ENCODE data around the gene CUL4A.

CUL4A gene

GRCh38 chr13:113216254-113217048 lies 7.0 kb downstream of the CUL4A start:
- Mint-ChIP-seq H3K36me3 (ENCODE audit: low read depth) (peaks cover 34% of the 10 kb centered on the region), H3K9me3 (no peaks in the 10 kb centered on the region), H3K4me3 (no peak overlapping the region), H3K4me1 (peaks cover 18% of the 10 kb centered on the region), H3K27ac (no peak overlapping the region), H3K27me3 (ENCODE audit: low read depth, poor library complexity) (no peaks in the 10 kb centered on the region)
- peak; percentile 20 for DNase-seq
- no peak for TF ChIP-seq CTCF (IDR thresholded peaks at IDR 0.05)

DNA sequence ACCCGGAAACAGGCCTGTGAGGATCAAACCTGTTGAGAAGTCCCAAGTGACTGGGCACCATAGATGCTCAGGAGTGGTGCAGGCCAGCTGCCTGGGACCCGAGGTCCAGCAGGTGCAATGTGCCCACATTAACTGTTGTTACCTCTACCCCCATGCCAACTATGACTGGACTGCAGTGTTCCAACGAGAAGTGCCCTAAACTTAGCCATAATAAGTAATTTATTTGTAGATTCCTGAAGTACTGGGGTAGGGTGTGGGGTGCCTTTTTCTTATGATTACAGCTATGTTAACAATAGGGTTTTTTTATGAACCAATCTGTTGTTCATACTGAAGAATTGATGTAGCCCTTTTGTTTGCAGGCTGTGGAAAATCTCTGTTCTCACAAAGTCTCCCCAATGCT lies 9.2 kb downstream of the CUL4A start:
- TF ChIP-seq CTCF (IDR thresholded peaks at IDR 0.05), result no peak
- no peaks in the 10 kb centered on the region for H3K9me3 Mint-ChIP-seq
- peaks cover 5% of the 10 kb centered on the region for H3K4me1 Mint-ChIP-seq
- H3K4me3 Mint-ChIP-seq, result no peak overlapping the region
- DNase-seq, result no peak
- no peaks in the 10 kb centered on the region for H3K27me3 Mint-ChIP-seq (ENCODE audit: low read depth, poor library complexity)
- peaks cover 40% of the 10 kb centered on the region for H3K36me3 Mint-ChIP-seq (ENCODE audit: low read depth)
- no peak overlapping the region for H3K27ac Mint-ChIP-seq

DNA sequence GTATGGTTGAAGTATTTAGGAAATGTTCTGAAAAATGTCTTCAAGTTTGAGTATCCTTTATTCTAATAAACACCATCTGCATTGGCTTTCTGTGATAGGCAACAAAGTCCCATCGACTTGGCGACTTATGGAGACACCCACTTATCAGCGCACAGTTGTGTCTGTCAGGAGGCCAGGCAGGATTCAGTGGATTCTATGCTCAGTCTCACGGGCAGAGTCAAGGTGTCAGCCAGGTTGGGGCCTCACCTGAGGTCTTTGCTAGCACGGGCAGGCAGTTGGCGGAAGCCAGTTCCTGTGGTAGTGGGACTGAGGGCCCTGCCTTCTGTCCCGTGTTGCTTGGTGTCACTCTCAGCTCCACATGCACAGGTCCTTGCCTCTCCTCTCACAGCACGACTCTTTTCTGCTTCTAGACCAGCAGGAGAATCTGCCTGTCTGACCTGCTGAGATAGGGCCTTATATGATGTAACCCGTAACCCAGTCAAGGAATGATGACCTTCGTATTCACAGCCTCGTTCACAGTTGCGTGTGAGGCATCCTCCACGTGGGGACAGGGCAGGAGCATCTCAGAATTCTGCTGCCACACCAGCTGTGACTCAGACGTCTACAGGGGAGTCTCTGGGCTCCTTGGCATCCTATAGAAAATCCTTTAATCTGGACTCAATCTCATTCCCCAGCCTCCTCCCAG lies 10.0 kb downstream of the CUL4A start:
- Mint-ChIP-seq H3K4me1 (no peaks in the 10 kb centered on the region), H3K27me3 (ENCODE audit: low read depth, poor library complexity) (no peaks in the 10 kb centered on the region), H3K9me3 (no peaks in the 10 kb centered on the region), H3K36me3 (ENCODE audit: low read depth) (peaks cover 41% of the 10 kb centered on the region), H3K27ac (no peak overlapping the region), H3K4me3 (no peak overlapping the region)
- DNase-seq, result no peak
- TF ChIP-seq CTCF (IDR thresholded peaks at IDR 0.05), result no peak

DNA sequence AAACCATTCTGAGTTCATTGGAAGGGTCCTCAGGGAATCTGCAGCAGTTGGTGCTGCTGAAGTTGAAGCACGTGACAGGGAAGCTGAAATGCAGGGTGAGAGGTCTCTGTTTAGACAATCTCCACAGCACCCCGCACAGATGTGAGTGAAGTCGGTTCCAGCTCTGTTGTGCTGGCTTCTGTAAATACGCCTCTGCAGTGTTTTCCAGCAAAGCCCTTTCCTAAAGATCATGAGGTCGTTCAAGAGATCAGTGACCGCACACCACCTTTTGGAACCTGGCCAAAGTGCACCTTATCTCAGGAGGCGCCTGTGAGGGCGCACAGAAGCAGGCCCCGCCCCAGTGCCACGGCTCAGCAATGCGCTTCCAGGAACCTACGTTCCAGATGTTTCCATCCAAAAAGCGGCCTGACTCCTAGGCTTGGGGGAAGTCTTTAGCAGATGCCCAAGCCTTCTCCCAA lies 10.8 kb downstream of the CUL4A start:
- TF ChIP-seq CTCF (IDR thresholded peaks at IDR 0.05), result no peak
- peak overlapping the region; percentile 52 for H3K27ac Mint-ChIP-seq
- H3K36me3 Mint-ChIP-seq (ENCODE audit: low read depth), result peaks cover 49% of the 10 kb centered on the region
- no peaks in the 10 kb centered on the region for H3K27me3 Mint-ChIP-seq (ENCODE audit: low read depth, poor library complexity)
- no peaks in the 10 kb centered on the region for H3K4me1 Mint-ChIP-seq
- no peak overlapping the region for H3K4me3 Mint-ChIP-seq
- no peaks in the 10 kb centered on the region for H3K9me3 Mint-ChIP-seq
- DNase-seq, result no peak

GRCh38 chr13:113220877-113221276 lies 11.5 kb downstream of the CUL4A start:
- Mint-ChIP-seq H3K36me3 (ENCODE audit: low read depth) (peaks cover 51% of the 10 kb centered on the region), H3K27ac (no peak overlapping the region)

More at GRCh38 chr13:113220877-113221276, 11.5 kb downstream of the CUL4A start:
- H3K4me3 Mint-ChIP-seq, result no peak overlapping the region
- H3K9me3 Mint-ChIP-seq, result no peaks in the 10 kb centered on the region
- TF ChIP-seq CTCF (IDR thresholded peaks at IDR 0.05), result no peak
- H3K4me1 Mint-ChIP-seq, result no peaks in the 10 kb centered on the region
- DNase-seq, result no peak
- no peaks in the 10 kb centered on the region for H3K27me3 Mint-ChIP-seq (ENCODE audit: low read depth, poor library complexity)

Data from nephron progenitor cell (in vitro differentiated cells).